Anterior cingulate cortex (tissue), 58 donors: Measurements from ENCODE around the gene CTDSP1.

Experiments
- DNase-seq, 58 donors: peaks; one replicate each; lab custom pipeline; 2025; lab: John Stamatoyannopoulos, UW

Gene CTDSP1

DNA sequence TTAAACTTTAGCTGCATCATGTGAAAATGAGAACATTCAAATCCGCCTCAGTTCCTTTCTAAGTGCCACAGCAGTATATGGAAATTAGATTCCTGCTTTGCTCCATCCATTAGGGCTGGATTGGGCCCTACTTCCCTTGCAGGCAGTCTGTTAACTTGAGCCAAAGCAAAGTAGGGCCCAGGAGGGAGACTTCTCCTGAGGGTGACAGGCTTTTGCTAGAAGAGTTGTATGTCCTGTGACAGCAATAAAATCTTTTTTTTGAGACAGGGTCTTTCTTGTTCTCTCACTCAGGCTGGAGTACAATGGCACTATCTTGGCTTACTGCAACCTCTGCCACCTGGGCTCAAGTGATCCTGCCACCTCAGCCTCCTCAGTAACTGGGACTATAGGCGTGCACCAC lies 47.4 kb downstream of the CTDSP1 start:
- DNase-seq, result no peak

DNA sequence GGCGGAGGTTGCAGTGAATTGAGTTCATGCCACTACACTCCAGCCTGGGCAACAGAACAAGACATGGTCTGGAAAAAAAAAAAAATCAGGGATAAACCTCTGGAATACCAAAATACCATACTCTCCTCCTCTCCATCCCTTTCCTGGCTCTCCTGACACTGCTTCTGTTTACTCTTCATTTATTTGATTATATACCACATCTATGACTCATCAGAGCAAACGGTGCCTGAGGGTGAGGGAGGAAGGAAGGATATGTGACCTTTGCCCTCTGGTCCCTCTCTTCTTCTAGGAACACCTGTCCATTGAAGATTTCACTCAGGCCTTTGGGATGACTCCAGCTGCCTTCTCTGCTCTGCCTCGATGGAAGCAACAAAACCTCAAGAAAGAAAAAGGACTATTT lies 49.3 kb downstream of the CTDSP1 start:
- no peak for DNase-seq

DNA sequence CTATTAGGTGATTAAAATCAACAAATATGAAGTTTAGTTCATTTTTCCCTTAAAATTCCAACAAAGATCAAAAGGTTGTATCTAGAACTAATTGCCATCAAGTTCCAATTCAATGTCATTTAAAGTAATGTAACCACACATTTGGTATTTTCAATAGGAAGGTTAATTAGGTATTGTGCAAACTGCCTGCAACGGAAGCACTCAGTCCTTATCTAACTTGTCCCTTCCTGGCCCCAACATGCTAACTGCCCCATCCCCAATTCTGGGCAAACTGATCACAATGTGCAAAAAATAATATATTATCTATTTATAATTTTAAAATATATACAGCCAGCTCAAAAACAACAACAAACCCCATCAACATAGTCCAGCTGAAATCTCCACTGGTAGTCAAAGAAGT lies 52.4 kb downstream of the CTDSP1 start:
- no peak for DNase-seq
